HG02938 (cell line): ENCODE results near the gene JOSD1.

ENCODE experiments used
- ATAC-seq: cut with Tn5 transposase; IDR thresholded peaks from one replicate; pipeline ENCODE4 v1.9.1; 2021; ENCODE audit warnings: mild to moderate bottlenecking, moderate library complexity; ENCODE audit not compliant: unreplicated experiment

Gene JOSD1

DNA sequence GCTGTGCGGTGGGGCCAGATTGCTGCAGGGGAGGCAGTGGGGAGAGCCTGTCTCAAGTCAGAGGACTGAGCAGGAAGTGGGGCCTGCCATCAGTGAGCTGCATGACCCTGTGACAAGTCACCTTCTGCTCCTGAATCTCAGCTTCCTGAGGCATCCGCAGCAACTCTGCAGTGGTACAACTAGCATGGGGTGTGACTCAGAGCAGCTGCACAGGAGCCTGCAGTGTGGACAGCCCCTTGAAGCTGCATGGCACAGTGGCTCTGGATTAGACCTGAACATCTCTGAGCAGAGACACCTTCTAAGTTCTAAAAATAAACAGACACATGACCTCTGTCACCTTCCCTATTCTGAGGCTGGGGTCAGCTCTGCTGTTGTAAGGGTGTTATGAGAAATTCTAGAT lies 62.5 kb downstream of the JOSD1 start:
- ATAC-seq = no peak
